Activated CD4-positive, CD25-positive, alpha-beta regulatory T cell treated with anti-CD3 and anti-CD28 coated beads, Interleukin-2, amount 50 U/mL, for 16 hours (primary cell): ENCODE measurements around the gene EPB42.
"Not testable (repeated sequence)": the region's sequence is repeated elsewhere in the genome, so short reads cannot be mapped to it uniquely, and the experiment has no call there.

Experiments used
- DNase-seq: peaks from one replicate; pipeline ENCODE4 v3.0.0-alpha.2; 2020; ENCODE audit warnings: low read depth, low spot score

EPB42 gene

DNA sequence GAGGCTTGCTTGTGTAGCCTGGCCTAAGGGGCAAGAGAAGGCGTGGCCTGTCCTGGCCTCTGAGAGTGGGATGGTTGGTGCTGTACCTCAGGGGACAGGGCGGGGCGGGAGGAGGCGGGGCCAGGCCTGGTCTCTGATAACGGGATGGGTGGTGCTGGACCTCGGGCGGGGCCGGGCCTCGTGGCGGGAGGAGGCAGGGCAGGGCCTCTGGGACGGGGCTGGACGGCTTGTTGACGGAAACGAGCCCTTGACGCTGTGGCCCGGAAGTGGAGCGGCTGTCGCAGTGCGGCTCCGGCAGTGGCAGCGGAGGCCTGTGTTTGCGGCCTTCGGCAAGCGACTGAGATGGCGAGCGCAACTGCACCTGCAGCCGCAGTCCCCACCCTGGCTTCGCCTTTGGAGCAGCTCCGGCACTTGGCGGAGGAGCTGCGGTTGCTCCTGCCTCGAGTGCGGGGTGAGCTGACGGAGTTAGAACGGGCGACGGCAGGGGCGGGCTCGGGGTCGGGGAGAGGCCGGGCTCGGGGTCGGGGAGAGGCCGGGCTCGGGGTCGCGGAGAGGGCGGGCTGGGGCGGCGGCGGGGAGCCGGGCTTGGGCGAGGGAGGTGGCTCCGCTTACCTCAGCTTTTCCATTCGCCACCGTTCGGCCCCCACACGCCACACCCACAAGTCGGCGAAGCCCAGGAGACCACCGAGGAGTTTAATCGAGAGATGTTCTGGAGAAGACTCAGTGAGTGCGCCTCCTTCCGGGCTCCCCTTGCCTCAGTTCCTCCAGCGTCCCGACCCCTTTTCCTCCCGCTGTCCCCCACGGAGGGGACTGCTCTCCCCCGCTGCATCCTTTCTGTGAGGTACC is 35.4 kb downstream of the EPB42 start, which contains the start of gene CCNDBP1:
TSS of gene CCNDBP1 (plus strand) at position 247 of the 846 bp plus-strand sequence. CDS start at position 343, 96 bp downstream.
- peak; percentile 75 for DNase-seq

DNA sequence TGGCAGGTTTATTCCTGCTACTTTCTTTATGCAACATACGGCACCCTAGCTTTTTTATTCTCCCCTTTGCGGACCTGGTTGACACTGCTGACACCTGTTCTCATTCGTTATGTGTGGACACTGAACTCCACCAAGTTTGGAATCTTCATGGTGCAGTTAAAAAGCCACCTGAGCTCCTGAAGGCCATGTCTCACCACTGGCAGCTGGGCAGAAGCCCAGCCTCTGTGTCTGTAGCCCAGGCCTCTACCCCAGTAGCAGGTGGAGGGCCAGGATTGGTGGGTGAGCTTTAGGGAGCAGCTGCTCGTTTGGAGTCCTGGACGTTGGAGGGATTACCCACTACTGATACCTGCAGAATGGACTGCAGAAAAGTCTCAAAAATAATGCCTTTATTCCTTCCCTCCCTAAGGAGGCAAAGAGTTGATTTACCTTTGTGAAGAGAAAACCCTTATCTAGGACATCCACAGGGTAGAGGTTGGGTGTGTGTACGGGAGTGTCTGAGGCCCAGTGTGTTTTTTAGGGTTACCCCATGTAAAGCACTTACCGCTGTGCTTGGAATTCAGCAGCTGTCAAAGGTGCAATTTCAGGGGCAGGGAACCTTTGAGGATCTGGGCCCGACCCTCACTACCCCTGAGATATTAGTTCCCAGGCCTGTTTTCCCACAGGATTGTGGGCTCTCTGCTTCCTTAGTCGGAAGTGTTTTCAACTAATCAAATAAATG is 36.3 kb downstream of the EPB42 start:
- DNase-seq, result no peak

- no peak for DNase-seq
Measured at GRCh38 chr15:43183270-43183669, 37.5 kb downstream of the EPB42 start.

DNA sequence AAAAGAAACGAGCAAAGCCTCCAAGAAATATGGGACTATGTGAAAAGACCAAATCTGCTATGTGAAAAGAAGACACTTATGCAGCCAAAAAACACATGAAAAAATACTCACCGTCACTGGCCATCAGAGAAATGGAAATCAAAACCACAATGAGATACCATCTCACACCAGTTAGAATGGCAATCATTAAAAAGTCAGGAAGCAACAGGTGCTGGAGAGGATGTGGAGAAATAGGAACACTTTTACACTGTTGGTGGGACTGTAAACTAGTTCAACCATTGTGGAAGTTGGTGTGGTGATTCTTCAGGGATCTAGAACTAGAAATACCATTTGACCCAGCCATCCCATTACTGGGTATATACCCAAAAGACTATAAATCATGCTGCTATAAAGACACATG is 43.7 kb downstream of the EPB42 start:
- not testable (repeated sequence) for DNase-seq

- not testable (repeated sequence) for DNase-seq
Measured at GRCh38 chr15:43175656-43176309, 45.0 kb downstream of the EPB42 start.

DNA sequence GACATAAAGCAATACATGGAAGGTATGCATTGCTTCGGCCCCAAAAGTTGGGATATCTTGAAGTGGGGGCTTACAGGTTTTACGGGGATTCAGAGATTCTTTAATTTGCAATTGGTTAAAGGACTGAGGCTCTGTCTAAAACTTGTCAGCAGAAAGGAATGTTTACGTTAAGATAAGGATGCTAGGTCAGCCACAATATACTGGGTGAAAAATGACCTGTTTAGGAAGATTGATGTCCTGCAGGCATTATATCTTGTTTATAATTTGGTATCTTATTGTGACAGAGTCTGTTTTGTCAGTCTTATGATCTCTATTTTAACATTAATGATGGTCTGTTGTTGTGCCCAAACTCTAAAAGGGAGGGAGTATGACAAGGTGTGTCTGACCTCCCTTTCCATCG is 50.9 kb downstream of the EPB42 start:
- no peak for DNase-seq

DNA sequence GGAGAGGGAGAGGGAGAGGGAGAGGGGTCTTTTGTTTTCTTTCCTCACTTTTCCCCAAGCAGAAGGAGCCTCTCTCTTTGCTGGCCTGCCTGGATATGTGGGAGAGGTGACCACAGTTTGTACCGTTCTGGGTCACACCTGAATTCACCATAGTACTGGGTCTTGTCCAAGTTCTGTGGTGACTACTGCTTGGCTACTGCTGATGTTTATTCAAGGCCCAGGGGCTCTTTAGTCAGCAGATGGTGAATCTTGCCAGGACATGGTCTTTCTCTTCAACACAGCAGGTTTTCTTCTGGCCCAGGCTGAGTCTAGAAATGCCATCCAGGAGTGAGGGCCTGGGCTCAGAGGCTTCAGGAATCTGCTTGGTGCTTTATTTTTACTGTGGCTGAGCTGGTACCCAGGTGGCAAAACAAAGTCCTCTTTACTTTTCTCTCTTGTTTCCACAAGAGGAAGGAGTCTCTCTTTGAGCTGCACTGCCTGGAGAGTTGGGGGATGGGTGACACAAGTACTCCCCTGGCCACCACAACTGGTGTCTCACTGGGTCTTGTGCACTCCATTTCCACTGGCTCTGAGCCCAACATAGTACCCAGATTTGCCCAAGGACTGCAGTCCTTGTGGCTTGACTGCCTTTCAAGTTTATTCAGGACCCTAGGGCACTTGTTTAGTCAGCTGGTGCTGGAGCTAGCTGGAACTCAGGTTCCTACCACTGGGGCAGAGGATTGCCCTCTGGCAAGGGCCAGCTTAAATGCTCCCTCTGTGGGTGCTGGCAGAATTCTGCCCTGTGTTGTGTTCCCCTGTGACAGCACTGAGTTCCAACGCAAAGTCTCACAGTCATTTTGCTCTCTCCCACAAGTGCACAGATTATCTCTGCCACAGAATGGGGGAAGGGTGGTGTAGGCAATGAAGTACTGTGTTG is 52.4 kb downstream of the EPB42 start:
- DNase-seq, result no peak

GRCh38 chr15:43167261-43167660 is 53.6 kb downstream of the EPB42 start:
- DNase-seq, result not testable (repeated sequence)

GRCh38 chr15:43165801-43166325 is 55.0 kb downstream of the EPB42 start:
- no peak for DNase-seq

DNA sequence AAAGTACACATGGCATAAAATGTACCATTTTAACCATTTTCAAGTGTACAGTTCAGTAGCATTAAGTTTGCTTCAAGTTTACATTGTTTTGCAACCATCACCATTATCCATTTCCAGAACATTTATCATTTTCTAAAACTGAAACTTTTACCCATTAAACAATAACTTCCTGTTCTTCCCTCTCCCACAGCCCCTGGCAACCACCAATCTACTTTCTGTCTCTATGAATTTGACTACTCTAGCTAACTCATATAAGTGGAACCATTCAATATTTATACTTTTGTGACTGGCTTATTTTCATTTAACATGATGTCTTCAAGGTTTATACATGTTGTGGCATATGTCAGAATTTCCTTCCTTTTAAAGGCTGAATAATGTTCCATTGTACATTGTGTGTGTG is 67.5 kb downstream of the EPB42 start:
- DNase-seq, result no peak

GRCh38 chr15:43151688-43152087 is 69.1 kb downstream of the EPB42 start:
- DNase-seq, result no peak

DNA sequence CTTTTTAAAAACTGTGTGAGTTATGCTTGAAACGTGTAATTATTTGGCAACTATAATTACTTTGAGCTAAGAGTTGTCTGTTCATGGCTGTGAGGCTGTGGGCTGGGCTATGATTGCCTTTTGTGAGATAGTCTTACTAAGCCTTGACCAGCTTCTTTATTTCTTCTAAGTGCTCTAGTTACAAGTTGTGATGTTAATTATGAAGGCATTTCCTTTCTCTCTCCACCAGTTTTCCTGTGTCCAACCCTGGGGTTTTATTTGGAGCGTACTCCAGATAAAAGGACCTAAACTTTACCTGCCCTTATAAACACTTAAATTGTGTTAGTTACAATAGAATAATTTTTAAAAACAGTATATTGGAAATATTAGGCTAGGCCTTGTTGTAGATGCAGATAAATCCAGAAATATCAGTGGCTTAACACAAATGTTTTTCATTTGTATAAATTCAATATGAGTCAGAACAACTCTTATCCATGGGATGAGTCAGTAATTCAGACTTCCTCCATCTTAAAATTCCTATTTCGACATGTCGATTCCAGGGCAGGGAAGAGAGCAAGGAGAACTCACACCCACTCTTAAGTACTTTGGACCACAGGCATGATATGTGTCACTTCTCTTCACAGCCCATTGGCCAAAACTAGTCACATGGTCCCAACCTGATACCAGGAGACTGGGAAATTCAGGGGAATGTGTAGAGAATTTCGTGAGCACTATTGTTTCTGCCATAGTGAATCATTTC is 70.5 kb downstream of the EPB42 start:
- no peak for DNase-seq
